ENCODE data around the gene SPTSSA.

- TF ChIP-seq CTCF (IDR thresholded peaks at IDR 0.05): no peak
- no peak for TF ChIP-seq EZH2 (IDR thresholded peaks at IDR 0.05; ENCODE audit: borderline replicate concordance, insufficient read depth, low read depth, low read length, poor library complexity, severe bottlenecking)
Measured at GRCh38 chr14:34502545-34503225, 40.6 kb upstream of the SPTSSA start.

Measured in B cell (primary cell).